ENCODE data around the gene APCDD1L.

APCDD1L gene

DNA sequence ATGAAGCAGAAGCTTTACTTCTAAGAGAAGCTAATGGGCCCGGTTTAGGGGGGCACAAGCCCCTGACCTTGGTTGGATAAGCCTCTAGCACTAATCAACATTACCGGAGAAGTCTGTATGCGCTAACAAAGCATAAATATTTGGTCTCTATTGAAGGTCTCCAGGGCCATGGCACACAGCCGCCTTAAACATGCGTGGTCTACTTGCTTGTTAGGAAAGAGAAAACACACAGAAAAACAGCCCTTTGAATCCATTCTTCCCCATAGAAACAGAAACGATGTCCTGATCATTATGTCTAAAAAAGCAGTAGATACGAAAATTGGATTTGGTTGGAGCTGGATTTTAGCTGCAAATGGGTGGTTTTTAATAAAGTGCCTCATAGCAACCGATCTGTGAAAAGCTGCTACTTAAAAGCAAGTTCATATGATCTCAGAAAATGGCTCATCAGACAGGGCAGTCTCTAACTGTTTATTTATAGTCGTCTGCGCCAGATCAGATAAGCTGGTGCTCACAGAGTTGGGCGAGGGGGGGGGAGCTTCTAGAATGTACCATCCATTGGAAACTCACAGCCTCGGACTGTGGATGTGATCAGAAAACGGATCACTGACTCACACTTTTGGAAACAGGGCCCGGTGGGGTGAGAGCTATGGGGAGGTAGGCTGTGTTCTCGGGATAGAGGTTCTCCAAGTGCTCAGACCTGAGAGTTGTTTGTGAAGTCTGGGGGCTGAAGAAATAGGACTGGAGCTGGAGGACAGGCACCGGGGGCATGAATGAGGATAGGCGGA, 35.3 kb upstream of the APCDD1L start:
- no peak overlapping the region for H3K4me3 ChIP-seq (ENCODE audit: low read length)
- H3K27me3 ChIP-seq (ENCODE audit: control insufficient read depth, insufficient read depth, low read length) = peaks cover 9% of the 10 kb centered on the region
- no peak overlapping the region for H3K9ac ChIP-seq (ENCODE audit: low read length)
- no peaks in the 10 kb centered on the region for H3K36me3 ChIP-seq (ENCODE audit: control insufficient read depth, insufficient read depth, low read length)
- no peaks in the 10 kb centered on the region for H3K4me1 ChIP-seq (ENCODE audit: control insufficient read depth, insufficient read depth, low read length)
- no peaks in the 10 kb centered on the region for H3K9me3 ChIP-seq (ENCODE audit: control insufficient read depth, low read length)

GRCh38 chr20:58549231-58550209, 34.3 kb upstream of the APCDD1L start:
- Histone ChIP-seq H3K9ac (ENCODE audit: low read length) (no peak overlapping the region), H3K4me1 (ENCODE audit: control insufficient read depth, insufficient read depth, low read length) (no peaks in the 10 kb centered on the region), H3K36me3 (ENCODE audit: control insufficient read depth, insufficient read depth, low read length) (no peaks in the 10 kb centered on the region), H3K27me3 (ENCODE audit: control insufficient read depth, insufficient read depth, low read length) (peaks cover 9% of the 10 kb centered on the region), H3K4me3 (ENCODE audit: low read length) (no peak overlapping the region), H3K9me3 (ENCODE audit: control insufficient read depth, low read length) (no peaks in the 10 kb centered on the region)

GRCh38 chr20:58547623-58548475, 32.6 kb upstream of the APCDD1L start:
- peaks cover 9% of the 10 kb centered on the region for H3K27me3 ChIP-seq (ENCODE audit: control insufficient read depth, insufficient read depth, low read length)
- no peak overlapping the region for H3K4me3 ChIP-seq (ENCODE audit: low read length)
- H3K9ac ChIP-seq (ENCODE audit: low read length) = no peak overlapping the region
- H3K4me1 ChIP-seq (ENCODE audit: control insufficient read depth, insufficient read depth, low read length) = no peaks in the 10 kb centered on the region
- H3K9me3 ChIP-seq (ENCODE audit: control insufficient read depth, low read length) = no peaks in the 10 kb centered on the region
- H3K36me3 ChIP-seq (ENCODE audit: control insufficient read depth, insufficient read depth, low read length) = no peaks in the 10 kb centered on the region

GRCh38 chr20:58546756-58547622, 31.8 kb upstream of the APCDD1L start:
- Histone ChIP-seq H3K9ac (ENCODE audit: low read length) (no peak overlapping the region), H3K36me3 (ENCODE audit: control insufficient read depth, insufficient read depth, low read length) (no peaks in the 10 kb centered on the region), H3K27me3 (ENCODE audit: control insufficient read depth, insufficient read depth, low read length) (peaks cover 12% of the 10 kb centered on the region), H3K4me1 (ENCODE audit: control insufficient read depth, insufficient read depth, low read length) (no peaks in the 10 kb centered on the region), H3K9me3 (ENCODE audit: control insufficient read depth, low read length) (no peaks in the 10 kb centered on the region), H3K4me3 (ENCODE audit: low read length) (no peak overlapping the region)

- no peaks in the 10 kb centered on the region for H3K9me3 ChIP-seq (ENCODE audit: control insufficient read depth, low read length)
- H3K4me3 ChIP-seq (ENCODE audit: low read length) = no peak overlapping the region
- no peak overlapping the region for H3K9ac ChIP-seq (ENCODE audit: low read length)
- no peaks in the 10 kb centered on the region for H3K4me1 ChIP-seq (ENCODE audit: control insufficient read depth, insufficient read depth, low read length)
- H3K36me3 ChIP-seq (ENCODE audit: control insufficient read depth, insufficient read depth, low read length) = no peaks in the 10 kb centered on the region
- H3K27me3 ChIP-seq (ENCODE audit: control insufficient read depth, insufficient read depth, low read length) = peaks cover 12% of the 10 kb centered on the region
Observed at GRCh38 chr20:58546416-58546711, 31.2 kb upstream of the APCDD1L start.

DNA sequence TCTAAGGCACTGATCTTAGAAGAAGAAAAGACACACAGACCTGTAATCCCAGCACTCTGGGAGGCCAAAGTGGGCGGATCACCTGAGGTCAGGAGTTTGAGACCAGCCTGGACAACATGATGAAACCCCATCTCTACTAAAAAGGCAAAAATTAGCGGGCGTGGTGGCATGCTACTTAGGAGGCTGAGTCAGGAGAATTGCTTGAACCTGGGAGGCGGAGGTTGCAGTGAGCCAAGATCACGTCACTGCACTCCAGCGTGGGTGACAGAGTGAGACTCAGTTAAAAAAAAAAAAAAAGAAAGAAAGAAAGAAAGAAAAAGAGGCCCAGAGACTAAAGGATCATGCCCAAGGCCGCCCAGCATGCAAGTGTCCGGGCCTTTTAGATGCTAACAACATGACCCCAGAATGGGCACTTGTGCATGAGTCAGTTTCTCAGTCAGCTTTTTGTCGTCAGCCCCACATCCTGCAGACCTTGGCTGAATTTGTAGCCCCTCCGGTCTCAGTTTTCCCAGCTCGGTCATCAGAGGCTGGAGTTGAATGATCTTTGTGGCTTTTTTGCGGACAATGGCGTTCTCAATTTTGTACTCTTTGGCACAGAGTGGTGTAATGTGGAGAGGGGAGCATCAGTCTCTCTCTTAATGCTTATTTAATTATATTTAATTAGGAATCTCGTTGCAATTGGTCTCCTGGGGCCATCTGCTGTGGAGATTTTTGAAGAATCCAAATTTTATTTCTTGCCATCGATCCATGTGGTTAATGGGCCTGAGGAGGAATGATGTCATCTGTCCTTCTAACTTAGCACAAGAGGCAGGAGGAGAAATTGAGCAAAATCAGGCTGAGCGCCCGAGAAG, 30.6 kb upstream of the APCDD1L start:
- H3K27me3 ChIP-seq (ENCODE audit: control insufficient read depth, insufficient read depth, low read length) = peaks cover 12% of the 10 kb centered on the region
- H3K36me3 ChIP-seq (ENCODE audit: control insufficient read depth, insufficient read depth, low read length) = no peaks in the 10 kb centered on the region
- no peak overlapping the region for H3K9ac ChIP-seq (ENCODE audit: low read length)
- no peaks in the 10 kb centered on the region for H3K4me1 ChIP-seq (ENCODE audit: control insufficient read depth, insufficient read depth, low read length)
- H3K4me3 ChIP-seq (ENCODE audit: low read length) = no peak overlapping the region
- no peaks in the 10 kb centered on the region for H3K9me3 ChIP-seq (ENCODE audit: control insufficient read depth, low read length)

DNA sequence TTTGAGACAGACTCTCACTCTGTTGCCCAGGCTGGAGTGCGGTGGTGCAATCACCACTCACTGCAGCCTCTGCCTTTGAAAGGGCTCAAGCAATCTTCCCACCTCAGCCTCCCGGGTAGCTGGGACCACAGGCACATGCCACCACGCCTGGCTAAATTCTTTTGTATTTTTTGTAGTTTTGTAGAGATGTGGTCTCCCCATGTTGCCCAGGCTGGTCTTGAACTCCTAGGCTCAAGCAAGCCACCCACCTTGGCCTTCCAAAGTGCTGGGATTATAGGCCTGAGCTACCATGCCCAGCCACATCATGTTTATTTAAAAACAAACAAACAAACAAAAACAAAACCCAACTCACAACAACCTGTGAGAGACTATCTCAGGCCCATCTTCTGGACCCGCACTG, 29.7 kb upstream of the APCDD1L start:
- no peaks in the 10 kb centered on the region for H3K9me3 ChIP-seq (ENCODE audit: control insufficient read depth, low read length)
- H3K4me1 ChIP-seq (ENCODE audit: control insufficient read depth, insufficient read depth, low read length) = no peaks in the 10 kb centered on the region
- H3K36me3 ChIP-seq (ENCODE audit: control insufficient read depth, insufficient read depth, low read length) = no peaks in the 10 kb centered on the region
- peaks cover 12% of the 10 kb centered on the region for H3K27me3 ChIP-seq (ENCODE audit: control insufficient read depth, insufficient read depth, low read length)
- no peak overlapping the region for H3K4me3 ChIP-seq (ENCODE audit: low read length)
- no peak overlapping the region for H3K9ac ChIP-seq (ENCODE audit: low read length)

DNA sequence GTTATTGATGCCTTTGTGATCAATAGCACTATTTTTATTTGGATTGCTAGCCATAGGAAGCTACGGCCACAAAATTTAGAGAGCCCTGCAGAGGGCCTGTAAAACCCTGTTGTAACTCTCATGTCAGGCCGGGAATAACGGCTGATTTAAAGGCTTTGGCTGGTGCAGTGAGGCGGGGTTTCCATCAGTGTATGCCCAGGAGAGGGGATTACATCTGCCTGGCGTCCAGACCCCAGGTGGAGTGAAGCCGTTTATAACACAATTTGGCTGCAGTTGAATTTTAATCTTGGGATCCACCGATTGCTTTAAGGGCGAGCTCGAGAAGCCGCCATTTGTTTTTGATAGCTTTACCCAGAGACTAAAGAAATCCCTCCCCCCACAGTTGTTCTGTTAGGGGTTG, 29.1 kb upstream of the APCDD1L start:
- Histone ChIP-seq H3K4me1 (ENCODE audit: control insufficient read depth, insufficient read depth, low read length) (no peaks in the 10 kb centered on the region), H3K9ac (ENCODE audit: low read length) (no peak overlapping the region), H3K36me3 (ENCODE audit: control insufficient read depth, insufficient read depth, low read length) (no peaks in the 10 kb centered on the region), H3K9me3 (ENCODE audit: control insufficient read depth, low read length) (no peaks in the 10 kb centered on the region), H3K4me3 (ENCODE audit: low read length) (no peak overlapping the region), H3K27me3 (ENCODE audit: control insufficient read depth, insufficient read depth, low read length) (peaks cover 12% of the 10 kb centered on the region)

DNA sequence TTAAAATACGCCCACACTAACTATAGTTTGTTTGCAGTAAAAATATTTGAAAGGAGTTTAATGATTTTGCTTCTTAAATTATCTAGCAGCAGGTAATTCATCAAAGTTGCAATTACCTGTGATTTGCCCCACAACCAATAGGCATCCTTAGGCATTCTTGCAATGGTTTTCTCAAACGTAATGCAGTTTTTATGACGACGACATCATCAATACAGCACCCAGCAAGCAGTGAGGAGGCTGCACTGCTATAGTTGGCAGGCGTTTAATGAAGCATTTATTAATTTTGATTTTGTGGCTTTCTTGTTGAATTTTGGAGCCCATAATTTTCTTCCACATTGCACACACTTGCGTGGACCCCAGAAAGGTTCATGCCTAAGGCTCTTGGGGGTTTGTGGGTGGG, 28.1 kb upstream of the APCDD1L start:
- Histone ChIP-seq H3K4me3 (ENCODE audit: low read length) (no peak overlapping the region), H3K4me1 (ENCODE audit: control insufficient read depth, insufficient read depth, low read length) (no peaks in the 10 kb centered on the region), H3K9ac (ENCODE audit: low read length) (no peak overlapping the region), H3K36me3 (ENCODE audit: control insufficient read depth, insufficient read depth, low read length) (no peaks in the 10 kb centered on the region), H3K27me3 (ENCODE audit: control insufficient read depth, insufficient read depth, low read length) (peaks cover 12% of the 10 kb centered on the region), H3K9me3 (ENCODE audit: control insufficient read depth, low read length) (no peaks in the 10 kb centered on the region)

GRCh38 chr20:58542411-58543095, 27.4 kb upstream of the APCDD1L start:
- Histone ChIP-seq H3K4me3 (ENCODE audit: low read length) (no peak overlapping the region), H3K4me1 (ENCODE audit: control insufficient read depth, insufficient read depth, low read length) (no peaks in the 10 kb centered on the region), H3K9ac (ENCODE audit: low read length) (no peak overlapping the region), H3K36me3 (ENCODE audit: control insufficient read depth, insufficient read depth, low read length) (no peaks in the 10 kb centered on the region), H3K27me3 (ENCODE audit: control insufficient read depth, insufficient read depth, low read length) (peaks cover 12% of the 10 kb centered on the region), H3K9me3 (ENCODE audit: control insufficient read depth, low read length) (no peaks in the 10 kb centered on the region)

All from mucosa of stomach (tissue), 1 donor.